IPS-18a (cell line): ENCODE data around the gene SESN2.

Experiments used
- H3K27ac ChIP-seq: one replicate; pipeline ENCODE4 v1.5.1; 2013; ENCODE audit warnings: low read length
- H3K27me3 ChIP-seq: one replicate; pipeline ENCODE4 v1.6.1; 2013; ENCODE audit warnings: mild to moderate bottlenecking, low read length; ENCODE audit not compliant: control insufficient read depth, insufficient read depth
- H3K36me3 ChIP-seq: one replicate; pipeline ENCODE4 v1.6.1; 2013; ENCODE audit warnings: low read depth, low read length; ENCODE audit not compliant: control insufficient read depth
- H3K4me1 ChIP-seq: one replicate; pipeline ENCODE4 v1.6.1; 2013; ENCODE audit warnings: low read depth, low read length; ENCODE audit not compliant: control insufficient read depth
- H3K4me3 ChIP-seq: one replicate; pipeline ENCODE4 v1.5.1; 2013; ENCODE audit warnings: low read length
- H3K9ac ChIP-seq: one replicate; pipeline ENCODE4 v1.6.1; 2013; ENCODE audit warnings: mild to moderate bottlenecking, low read length, moderate library complexity
- H3K9me3 ChIP-seq: one replicate; pipeline ENCODE4 v1.6.1; 2013; ENCODE audit warnings: low read depth, low read length; ENCODE audit not compliant: control insufficient read depth

The SESN2 gene, protein sequence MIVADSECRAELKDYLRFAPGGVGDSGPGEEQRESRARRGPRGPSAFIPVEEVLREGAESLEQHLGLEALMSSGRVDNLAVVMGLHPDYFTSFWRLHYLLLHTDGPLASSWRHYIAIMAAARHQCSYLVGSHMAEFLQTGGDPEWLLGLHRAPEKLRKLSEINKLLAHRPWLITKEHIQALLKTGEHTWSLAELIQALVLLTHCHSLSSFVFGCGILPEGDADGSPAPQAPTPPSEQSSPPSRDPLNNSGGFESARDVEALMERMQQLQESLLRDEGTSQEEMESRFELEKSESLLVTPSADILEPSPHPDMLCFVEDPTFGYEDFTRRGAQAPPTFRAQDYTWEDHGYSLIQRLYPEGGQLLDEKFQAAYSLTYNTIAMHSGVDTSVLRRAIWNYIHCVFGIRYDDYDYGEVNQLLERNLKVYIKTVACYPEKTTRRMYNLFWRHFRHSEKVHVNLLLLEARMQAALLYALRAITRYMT

GRCh38 chr1:28259252-28259933 is at the start of gene SESN2:
Gene SESN2, plus strand, starts transcription at chr1:28259518. Its CDS starts 330 bp downstream, at chr1:28259848.
- H3K4me3 ChIP-seq = peak within 1 kb of the TSS; percentile 84
- no peaks in the 10 kb centered on the region for H3K27me3 ChIP-seq
- peak within 1 kb of the TSS; percentile 86 for H3K9ac ChIP-seq
- no peaks in the 10 kb centered on the region for H3K9me3 ChIP-seq
- H3K4me1 ChIP-seq = peaks cover 3% of the 10 kb centered on the region
- no peak within 1 kb of the TSS for H3K27ac ChIP-seq
- no peaks in the 10 kb centered on the region for H3K36me3 ChIP-seq

DNA sequence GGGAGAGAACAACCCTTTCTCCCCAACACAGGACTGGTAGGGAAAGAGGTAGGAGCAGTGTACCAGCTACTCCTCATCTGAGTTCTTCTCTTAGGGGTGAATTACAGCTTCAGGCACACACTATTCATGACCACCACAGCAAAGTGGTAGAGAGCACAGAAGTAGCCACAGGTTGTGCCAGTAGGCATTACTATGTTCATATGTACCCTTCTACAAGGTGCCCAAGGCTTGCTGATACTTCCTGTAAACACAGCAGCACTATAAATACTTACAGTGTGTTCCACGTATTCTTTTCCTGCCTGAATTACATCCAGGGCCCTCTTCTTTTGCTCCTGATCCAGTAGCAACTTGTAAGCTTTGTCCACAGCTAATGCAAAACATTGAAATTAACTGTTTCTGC is 49.6 kb upstream of the SESN2 start:
- no peaks in the 10 kb centered on the region for H3K27me3 ChIP-seq
- no peaks in the 10 kb centered on the region for H3K9me3 ChIP-seq
- no peaks in the 10 kb centered on the region for H3K4me1 ChIP-seq
- no peak overlapping the region for H3K9ac ChIP-seq
- peaks cover 56% of the 10 kb centered on the region for H3K36me3 ChIP-seq
- no peak overlapping the region for H3K4me3 ChIP-seq
- no peak overlapping the region for H3K27ac ChIP-seq

- Histone ChIP-seq H3K9ac (no peak overlapping the region), H3K36me3 (peaks cover 40% of the 10 kb centered on the region), H3K27me3 (no peaks in the 10 kb centered on the region)
Observed at GRCh38 chr1:28213315-28213714, 46.0 kb upstream of the SESN2 start.

GRCh38 chr1:28229089-28229488 is 30.2 kb upstream of the SESN2 start:
- H3K36me3 ChIP-seq = peaks cover 52% of the 10 kb centered on the region
- no peaks in the 10 kb centered on the region for H3K27me3 ChIP-seq
- H3K9me3 ChIP-seq = no peaks in the 10 kb centered on the region
- H3K27ac ChIP-seq = no peak overlapping the region
- no peaks in the 10 kb centered on the region for H3K4me1 ChIP-seq
- H3K4me3 ChIP-seq = no peak overlapping the region
- no peak overlapping the region for H3K9ac ChIP-seq

More at GRCh38 chr1:28213315-28213714, 46.0 kb upstream of the SESN2 start:
- Histone ChIP-seq H3K9me3 (no peaks in the 10 kb centered on the region), H3K4me3 (no peak overlapping the region), H3K4me1 (no peaks in the 10 kb centered on the region), H3K27ac (no peak overlapping the region)

DNA sequence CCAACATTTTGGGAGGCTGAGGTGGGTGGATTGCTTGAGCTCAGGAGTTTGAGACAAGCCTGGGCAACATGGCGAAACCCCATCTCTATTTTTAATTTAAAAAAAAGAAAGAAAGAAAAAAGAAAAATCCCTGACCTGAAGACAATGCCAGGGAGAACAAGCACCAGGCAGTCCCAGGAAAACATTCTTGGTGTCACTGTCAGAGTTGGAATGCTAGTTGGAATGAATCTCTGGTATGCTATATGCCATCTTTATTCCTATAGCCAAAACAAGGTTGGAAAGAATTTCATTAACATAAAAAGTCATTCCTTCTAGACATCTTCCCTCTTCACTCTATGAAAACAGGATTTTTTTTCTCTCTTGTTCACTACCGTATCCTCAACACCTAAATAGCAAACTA is 29.3 kb upstream of the SESN2 start:
- peaks cover 47% of the 10 kb centered on the region for H3K36me3 ChIP-seq
- no peak overlapping the region for H3K9ac ChIP-seq
- H3K4me1 ChIP-seq = no peaks in the 10 kb centered on the region
- no peaks in the 10 kb centered on the region for H3K27me3 ChIP-seq
- no peak overlapping the region for H3K27ac ChIP-seq
- no peak overlapping the region for H3K4me3 ChIP-seq
- H3K9me3 ChIP-seq = no peaks in the 10 kb centered on the region

- peaks cover 6% of the 10 kb centered on the region for H3K4me1 ChIP-seq
- H3K9ac ChIP-seq = peak within 1 kb of the TSS; percentile 96
- H3K27me3 ChIP-seq = no peaks in the 10 kb centered on the region
- H3K27ac ChIP-seq = peak within 1 kb of the TSS; percentile 68
- H3K36me3 ChIP-seq = peaks cover 27% of the 10 kb centered on the region
- no peaks in the 10 kb centered on the region for H3K9me3 ChIP-seq
- peak within 1 kb of the TSS; percentile 82 for H3K4me3 ChIP-seq
Observed at GRCh38 chr1:28232558-28233263, 26.6 kb upstream of the SESN2 start, which contains the start of gene DNAJC8. Gene DNAJC8, minus strand, starts transcription at chr1:28233029. Its CDS starts 31 bp downstream, at chr1:28232998.

- peaks cover 27% of the 10 kb centered on the region for H3K36me3 ChIP-seq
- peaks cover 6% of the 10 kb centered on the region for H3K4me1 ChIP-seq
- no peaks in the 10 kb centered on the region for H3K27me3 ChIP-seq
- H3K9ac ChIP-seq = peak overlapping the region; percentile 96
- H3K9me3 ChIP-seq = no peaks in the 10 kb centered on the region
- H3K4me3 ChIP-seq = peak overlapping the region; percentile 82
- no peak overlapping the region for H3K27ac ChIP-seq
Observed at GRCh38 chr1:28233264-28233606, 26.1 kb upstream of the SESN2 start.

DNA sequence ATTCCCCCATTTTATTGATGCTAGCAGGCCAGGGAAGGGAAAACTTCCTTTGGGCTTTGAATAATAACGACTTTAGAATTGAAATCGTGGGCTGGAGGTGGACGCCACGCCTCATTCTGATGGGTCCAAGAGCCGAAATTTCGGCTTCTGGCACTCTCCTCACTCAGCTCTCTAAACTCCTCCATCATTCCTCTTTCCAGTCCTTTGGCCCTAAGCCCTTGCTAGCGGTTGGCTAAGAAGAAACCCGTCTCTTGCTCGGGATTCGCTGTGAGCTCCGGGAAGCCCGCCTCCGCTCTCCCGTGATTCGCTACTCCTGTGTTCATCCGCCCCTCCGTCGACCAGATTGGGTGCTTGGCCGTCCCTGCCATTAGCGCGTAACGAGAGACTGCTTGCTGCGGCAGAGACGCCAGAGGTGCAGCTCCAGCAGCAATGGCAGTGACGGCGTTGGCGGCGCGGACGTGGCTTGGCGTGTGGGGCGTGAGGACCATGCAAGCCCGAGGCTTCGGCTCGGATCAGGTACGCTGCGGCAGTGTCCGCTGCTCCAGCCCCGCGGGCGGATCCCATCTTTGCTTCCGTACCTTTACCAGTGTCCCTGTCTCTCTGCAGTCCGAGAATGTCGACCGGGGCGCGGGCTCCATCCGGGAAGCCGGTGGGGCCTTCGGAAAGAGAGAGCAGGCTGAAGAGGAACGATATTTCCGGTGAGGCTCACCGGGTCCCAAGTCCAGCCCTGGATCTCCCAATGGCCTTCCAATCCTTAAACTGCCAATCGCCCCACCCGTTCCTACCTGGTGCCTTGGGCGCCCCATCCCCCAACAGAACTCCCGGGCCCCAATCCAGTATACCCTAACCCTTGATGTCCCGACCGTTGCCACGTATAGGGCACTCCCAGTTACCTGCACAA is 23.3 kb upstream of the SESN2 start, which contains the start of gene ATP5IF1:
Gene ATP5IF1, plus strand, starts transcription at position 370 of the 901 bp plus-strand sequence. Its CDS starts 60 bp downstream, at position 430.
- peak within 1 kb of the TSS; percentile 74 for H3K9ac ChIP-seq
- peak within 1 kb of the TSS; percentile 78 for H3K4me3 ChIP-seq
- peaks cover 10% of the 10 kb centered on the region for H3K36me3 ChIP-seq
- H3K9me3 ChIP-seq = no peaks in the 10 kb centered on the region
- H3K27me3 ChIP-seq = no peaks in the 10 kb centered on the region
- peak within 1 kb of the TSS; percentile 72 for H3K27ac ChIP-seq
- peaks cover 6% of the 10 kb centered on the region for H3K4me1 ChIP-seq

DNA sequence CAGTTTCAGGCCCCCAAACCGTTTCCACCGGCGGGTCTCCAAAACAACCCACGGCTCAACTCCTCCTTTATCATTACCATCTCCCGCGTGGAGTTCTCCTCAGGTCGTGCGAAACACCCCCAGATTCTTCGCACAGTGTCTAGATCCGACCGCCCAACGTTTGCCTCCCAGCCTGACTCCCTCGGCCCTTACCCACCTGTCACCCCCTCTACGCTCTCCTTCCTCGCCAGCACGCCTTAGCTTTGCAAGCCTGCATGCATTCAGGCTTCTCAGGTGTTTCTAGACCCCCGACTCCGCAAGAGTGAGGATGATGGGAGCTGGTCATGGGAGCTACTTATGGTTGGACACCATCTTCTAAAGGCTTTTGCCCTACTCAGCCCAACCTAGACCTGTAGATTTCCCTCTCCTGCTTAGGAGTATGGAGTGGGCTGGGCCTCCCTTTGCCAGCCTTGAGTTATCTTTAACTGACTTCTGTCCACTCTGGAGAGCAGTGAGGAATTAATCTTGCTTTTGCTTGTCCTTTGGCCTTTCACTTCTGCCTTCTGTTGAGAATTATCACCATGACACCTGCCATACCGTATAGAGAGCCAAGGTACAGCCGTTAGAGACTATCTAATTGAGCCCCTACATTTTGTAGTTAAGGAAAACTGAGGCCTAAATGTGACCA is 22.5 kb upstream of the SESN2 start:
- peak overlapping the region; percentile 74 for H3K9ac ChIP-seq
- peaks cover 6% of the 10 kb centered on the region for H3K4me1 ChIP-seq
- H3K4me3 ChIP-seq = peak overlapping the region; percentile 78
- no peaks in the 10 kb centered on the region for H3K9me3 ChIP-seq
- peak overlapping the region; percentile 26 for H3K27ac ChIP-seq
- no peaks in the 10 kb centered on the region for H3K27me3 ChIP-seq
- peaks cover 10% of the 10 kb centered on the region for H3K36me3 ChIP-seq

- Histone ChIP-seq H3K27me3 (no peaks in the 10 kb centered on the region), H3K9me3 (no peaks in the 10 kb centered on the region), H3K27ac (no peak overlapping the region), H3K9ac (no peak overlapping the region), H3K36me3 (peaks cover 10% of the 10 kb centered on the region), H3K4me1 (peaks cover 6% of the 10 kb centered on the region), H3K4me3 (no peak overlapping the region)
Observed at GRCh38 chr1:28239004-28239403, 20.3 kb upstream of the SESN2 start.
